Ishikawa (cell line): Measurements from ENCODE around the gene LRRC70.

Source experiments
- CEBPB ChIP-seq: IDR thresholded peaks from 2 replicates; pipeline ENCODE4 v1.6.1; 2012
- CREB1 ChIP-seq: IDR thresholded peaks from 2 replicates; pipeline ENCODE4 v1.6.1; 2012; ENCODE audit warnings: low read depth
- EGR1 ChIP-seq: IDR thresholded peaks from 2 replicates; pipeline ENCODE4 v1.6.1; 2012
- EP300 ChIP-seq: IDR thresholded peaks from 2 replicates; pipeline ENCODE4 v1.6.1; 2012; ENCODE audit warnings: borderline replicate concordance
- FOXM1 ChIP-seq: IDR thresholded peaks from 2 replicates; pipeline ENCODE4 v1.6.1; 2012; ENCODE audit warnings: low read depth, borderline replicate concordance
- NFIC ChIP-seq: IDR thresholded peaks from 2 replicates; pipeline ENCODE4 v1.6.1; 2012
- RAD21 ChIP-seq: IDR thresholded peaks from 2 replicates; pipeline ENCODE4 v1.6.1; 2012; ENCODE audit warnings: low read depth
- TAF1 ChIP-seq: IDR thresholded peaks from 2 replicates; pipeline ENCODE4 v1.6.1; 2012; ENCODE audit warnings: low read depth, mild to moderate bottlenecking
- TCF12 ChIP-seq: IDR thresholded peaks from 2 replicates; pipeline ENCODE4 v1.6.1; 2012; ENCODE audit warnings: low read depth
- TEAD4 ChIP-seq: IDR thresholded peaks from 2 replicates; pipeline ENCODE4 v1.6.1; 2012
- YY1 ChIP-seq: IDR thresholded peaks from 2 replicates; pipeline ENCODE4 v1.6.1; 2012; ENCODE audit warnings: low read depth
- ZBTB7A ChIP-seq: IDR thresholded peaks from 2 replicates; pipeline ENCODE4 v1.6.1; 2012; ENCODE audit warnings: low read depth
- TF ChIP-seq, protein P1 (sequence below): IDR thresholded peaks from 2 replicates; pipeline ENCODE4 v1.6.1; 2012
- TF ChIP-seq, protein P2 (sequence below): IDR thresholded peaks from 2 replicates; pipeline ENCODE4 v1.6.1; 2012; ENCODE audit warnings: low read depth, mild to moderate bottlenecking
- TF ChIP-seq, protein P3 (sequence below): IDR thresholded peaks from 2 replicates; pipeline ENCODE4 v1.6.1; 2012

The LRRC70 gene

DNA sequence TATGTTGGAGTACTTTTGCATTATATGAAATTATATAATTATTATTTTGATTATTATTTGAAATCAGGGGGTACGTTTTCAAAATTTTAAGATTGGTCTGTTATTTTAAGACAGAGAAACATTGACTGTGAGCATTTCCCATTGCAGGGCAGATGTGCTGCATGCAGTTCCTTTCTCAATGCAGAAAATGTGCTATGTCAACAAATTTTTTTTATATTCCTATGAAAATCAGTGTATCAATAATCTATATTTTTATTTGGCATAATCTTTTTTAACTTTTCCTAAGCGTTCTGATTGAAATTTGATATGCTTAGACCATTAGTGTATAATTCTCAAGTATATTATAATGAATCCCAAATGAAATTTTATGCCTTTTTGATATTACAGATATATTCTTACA lies 41.8 kb upstream of the LRRC70 start:
- no peak for TF ChIP-seq FOXM1
- no peak for TF ChIP-seq YY1
- no peak for TF ChIP-seq NFIC
- TF ChIP-seq, protein P1, sequence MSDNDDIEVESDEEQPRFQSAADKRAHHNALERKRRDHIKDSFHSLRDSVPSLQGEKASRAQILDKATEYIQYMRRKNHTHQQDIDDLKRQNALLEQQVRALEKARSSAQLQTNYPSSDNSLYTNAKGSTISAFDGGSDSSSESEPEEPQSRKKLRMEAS = no peak
- TF ChIP-seq ZBTB7A = no peak
- TF ChIP-seq, protein P2, sequence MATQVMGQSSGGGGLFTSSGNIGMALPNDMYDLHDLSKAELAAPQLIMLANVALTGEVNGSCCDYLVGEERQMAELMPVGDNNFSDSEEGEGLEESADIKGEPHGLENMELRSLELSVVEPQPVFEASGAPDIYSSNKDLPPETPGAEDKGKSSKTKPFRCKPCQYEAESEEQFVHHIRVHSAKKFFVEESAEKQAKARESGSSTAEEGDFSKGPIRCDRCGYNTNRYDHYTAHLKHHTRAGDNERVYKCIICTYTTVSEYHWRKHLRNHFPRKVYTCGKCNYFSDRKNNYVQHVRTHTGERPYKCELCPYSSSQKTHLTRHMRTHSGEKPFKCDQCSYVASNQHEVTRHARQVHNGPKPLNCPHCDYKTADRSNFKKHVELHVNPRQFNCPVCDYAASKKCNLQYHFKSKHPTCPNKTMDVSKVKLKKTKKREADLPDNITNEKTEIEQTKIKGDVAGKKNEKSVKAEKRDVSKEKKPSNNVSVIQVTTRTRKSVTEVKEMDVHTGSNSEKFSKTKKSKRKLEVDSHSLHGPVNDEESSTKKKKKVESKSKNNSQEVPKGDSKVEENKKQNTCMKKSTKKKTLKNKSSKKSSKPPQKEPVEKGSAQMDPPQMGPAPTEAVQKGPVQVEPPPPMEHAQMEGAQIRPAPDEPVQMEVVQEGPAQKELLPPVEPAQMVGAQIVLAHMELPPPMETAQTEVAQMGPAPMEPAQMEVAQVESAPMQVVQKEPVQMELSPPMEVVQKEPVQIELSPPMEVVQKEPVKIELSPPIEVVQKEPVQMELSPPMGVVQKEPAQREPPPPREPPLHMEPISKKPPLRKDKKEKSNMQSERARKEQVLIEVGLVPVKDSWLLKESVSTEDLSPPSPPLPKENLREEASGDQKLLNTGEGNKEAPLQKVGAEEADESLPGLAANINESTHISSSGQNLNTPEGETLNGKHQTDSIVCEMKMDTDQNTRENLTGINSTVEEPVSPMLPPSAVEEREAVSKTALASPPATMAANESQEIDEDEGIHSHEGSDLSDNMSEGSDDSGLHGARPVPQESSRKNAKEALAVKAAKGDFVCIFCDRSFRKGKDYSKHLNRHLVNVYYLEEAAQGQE = no peak
- TF ChIP-seq EP300 = no peak
- TF ChIP-seq TAF1 = no peak
- TF ChIP-seq RAD21 = no peak
- no peak for TF ChIP-seq CREB1
- no peak for TF ChIP-seq TEAD4
- no peak for TF ChIP-seq EGR1
- no peak for TF ChIP-seq TCF12
- no peak for TF ChIP-seq CEBPB

DNA sequence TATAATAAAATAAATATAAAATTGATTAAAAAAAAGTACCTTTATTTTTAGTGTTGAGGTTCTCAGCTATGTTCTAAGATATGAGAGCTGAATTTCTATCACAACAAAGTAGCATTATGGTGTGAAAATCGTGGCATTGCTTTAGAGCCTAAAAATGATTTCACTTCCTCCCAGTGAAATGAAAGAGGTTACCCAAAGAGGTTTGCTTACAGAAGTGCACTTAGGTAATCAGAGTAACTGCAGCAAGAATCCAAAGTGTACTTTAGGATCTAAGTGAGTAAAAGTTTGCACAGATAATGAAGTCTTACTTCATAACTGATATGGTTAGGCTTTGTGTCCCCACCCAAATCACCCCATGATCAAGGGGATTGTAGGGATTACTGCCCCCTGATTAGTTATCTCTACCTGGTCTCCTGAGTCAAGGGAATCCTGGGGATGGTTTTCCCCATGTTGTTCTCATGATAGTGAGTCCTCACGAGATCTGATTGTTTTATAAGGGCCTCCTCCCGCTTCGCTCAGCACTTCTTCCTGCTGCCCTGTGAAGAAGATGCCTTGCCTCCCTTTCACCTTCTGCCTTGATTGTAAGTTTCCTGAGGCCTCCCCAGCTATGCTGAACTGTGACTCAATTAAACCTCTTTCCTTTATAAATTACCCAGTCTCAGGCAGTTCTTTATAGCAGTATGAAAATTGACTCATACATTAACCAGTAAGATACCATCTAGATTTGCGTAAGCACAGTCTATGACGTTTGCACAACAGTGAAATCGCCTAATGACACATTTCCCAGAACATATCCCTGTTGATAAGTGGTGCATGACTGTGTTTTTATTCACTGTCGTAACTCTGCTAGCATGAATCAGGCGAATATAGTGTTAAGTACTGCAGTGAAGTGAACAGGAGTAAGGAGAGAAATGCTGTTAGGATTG lies 40.3 kb upstream of the LRRC70 start:
- TF ChIP-seq, protein P3, sequence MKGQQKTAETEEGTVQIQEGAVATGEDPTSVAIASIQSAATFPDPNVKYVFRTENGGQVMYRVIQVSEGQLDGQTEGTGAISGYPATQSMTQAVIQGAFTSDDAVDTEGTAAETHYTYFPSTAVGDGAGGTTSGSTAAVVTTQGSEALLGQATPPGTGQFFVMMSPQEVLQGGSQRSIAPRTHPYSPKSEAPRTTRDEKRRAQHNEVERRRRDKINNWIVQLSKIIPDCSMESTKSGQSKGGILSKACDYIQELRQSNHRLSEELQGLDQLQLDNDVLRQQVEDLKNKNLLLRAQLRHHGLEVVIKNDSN = no peak
- TF ChIP-seq EP300 (no peak), EGR1 (no peak), CREB1 (no peak), TCF12 (no peak)
- TF ChIP-seq, protein P1 = no peak

DNA sequence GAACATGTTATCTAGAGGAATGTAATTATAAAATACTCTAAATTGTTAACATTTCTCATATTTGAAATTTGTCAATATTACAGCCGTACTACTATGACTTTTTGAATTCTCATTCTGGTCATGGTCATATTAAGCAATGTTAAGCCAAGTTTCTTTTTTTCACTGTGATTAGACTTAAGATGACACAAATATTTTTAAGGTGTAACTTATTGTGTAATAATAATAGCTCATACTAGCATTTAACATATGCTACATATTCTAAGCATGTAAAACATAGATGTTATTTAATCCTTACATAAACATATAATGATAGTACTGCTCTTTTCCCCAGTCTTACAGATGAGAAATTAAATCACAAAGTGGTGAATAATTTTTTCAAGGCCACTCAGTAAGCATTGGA lies 35.9 kb upstream of the LRRC70 start:
- TF ChIP-seq, protein P3 = no peak
- TF ChIP-seq NFIC = no peak
- TF ChIP-seq EP300 = no peak
- TF ChIP-seq, protein P1 = no peak
- no peak for TF ChIP-seq RAD21
- TF ChIP-seq ZBTB7A = no peak
- no peak for TF ChIP-seq TAF1

DNA sequence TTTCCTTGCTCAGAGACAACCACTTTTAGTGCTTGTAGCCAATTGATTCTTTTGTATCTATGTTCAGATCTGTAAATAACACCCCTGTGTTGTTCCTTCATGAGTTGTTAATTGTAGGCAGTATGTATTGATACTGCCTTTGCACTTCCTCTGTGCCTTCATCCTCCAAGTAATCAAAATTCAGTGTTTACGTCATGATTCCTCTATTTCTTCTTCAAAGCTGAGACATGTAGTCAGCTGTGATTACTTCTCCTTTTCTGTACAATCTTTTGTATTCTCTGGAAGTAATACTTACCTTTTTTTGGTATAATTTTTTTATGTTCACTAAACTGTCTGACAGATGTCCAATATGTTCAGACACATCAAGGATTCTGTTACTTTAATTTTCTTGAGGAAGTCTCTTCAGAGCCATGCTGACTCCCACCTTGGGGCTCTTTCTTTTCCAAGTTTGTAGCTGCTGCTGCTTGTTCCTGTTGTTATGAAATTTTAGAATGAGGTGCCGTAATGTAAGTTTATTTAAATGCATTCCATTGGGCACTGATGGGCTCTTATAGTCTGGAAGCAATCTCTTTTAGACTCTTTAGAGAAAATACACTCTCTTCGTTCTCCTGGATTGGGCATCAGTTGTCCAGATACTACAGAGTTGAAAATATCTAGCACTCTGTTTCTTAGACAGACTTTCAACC lies 30.5 kb upstream of the LRRC70 start:
- TF ChIP-seq FOXM1 = no peak
- no peak for TF ChIP-seq CREB1
- TF ChIP-seq TAF1 = no peak

DNA sequence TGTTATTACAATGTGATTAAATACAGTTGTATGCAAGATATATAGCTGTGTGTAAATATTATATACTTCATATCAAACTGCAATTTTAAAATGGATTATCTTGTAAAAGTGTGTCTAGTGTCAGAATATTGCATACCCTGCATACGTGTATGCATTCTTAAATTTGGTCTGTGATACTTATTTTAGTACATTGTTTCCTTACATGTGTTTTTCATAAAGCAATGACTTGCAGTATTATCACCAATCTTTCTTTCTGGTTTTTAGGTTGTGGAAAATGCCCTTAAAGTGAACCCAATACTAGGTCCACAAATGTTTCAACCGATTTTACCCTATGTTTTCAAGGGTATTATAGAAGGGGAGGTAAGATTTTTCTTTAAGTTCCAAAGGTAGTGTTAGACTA lies 28.5 kb upstream of the LRRC70 start:
- no peak for TF ChIP-seq CEBPB
- TF ChIP-seq NFIC = no peak
- TF ChIP-seq, protein P1 = no peak
- TF ChIP-seq FOXM1 = no peak
- no peak for TF ChIP-seq TCF12
- TF ChIP-seq, protein P3 = no peak

DNA sequence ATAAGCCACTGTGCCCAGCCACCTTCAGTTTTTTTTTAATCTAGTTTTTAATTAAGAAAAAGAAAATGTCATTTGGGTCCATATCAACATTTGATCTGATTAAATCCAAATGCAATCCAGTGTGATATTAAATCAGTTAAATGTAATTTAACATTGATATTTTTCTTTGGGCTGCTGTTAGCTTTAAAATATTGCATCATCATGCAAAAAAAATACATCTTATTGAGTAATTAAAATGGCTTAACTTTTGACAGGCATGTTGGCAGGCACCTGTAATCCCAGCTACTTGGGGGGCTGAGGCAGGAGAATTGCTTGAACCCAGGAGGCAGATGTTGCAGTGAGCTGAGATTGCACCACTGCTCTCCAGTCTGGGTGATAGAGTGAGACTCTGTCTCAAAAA lies 22.7 kb upstream of the LRRC70 start:
- no peak for TF ChIP-seq TAF1
- no peak for TF ChIP-seq RAD21
- no peak for TF ChIP-seq NFIC
- TF ChIP-seq, protein P3 = no peak
- no peak for TF ChIP-seq CEBPB
- no peak for TF ChIP-seq ZBTB7A
- no peak for TF ChIP-seq EGR1
- TF ChIP-seq EP300 = no peak
- no peak for TF ChIP-seq YY1
- TF ChIP-seq FOXM1 = no peak
- no peak for TF ChIP-seq TCF12
- TF ChIP-seq, protein P1 = no peak
- TF ChIP-seq, protein P2 = no peak
- TF ChIP-seq TEAD4 = no peak
- no peak for TF ChIP-seq CREB1
